ENCODE results near the gene CDH5. TPM values are rescaled to one million over a fixed set of nuclear protein-coding genes. Genes with fewer than 3 reads are reported as not detected.

The CDH5 gene
- total RNA-seq, 1 experiment from 2014 or later = 3.6 TPM

DNA sequence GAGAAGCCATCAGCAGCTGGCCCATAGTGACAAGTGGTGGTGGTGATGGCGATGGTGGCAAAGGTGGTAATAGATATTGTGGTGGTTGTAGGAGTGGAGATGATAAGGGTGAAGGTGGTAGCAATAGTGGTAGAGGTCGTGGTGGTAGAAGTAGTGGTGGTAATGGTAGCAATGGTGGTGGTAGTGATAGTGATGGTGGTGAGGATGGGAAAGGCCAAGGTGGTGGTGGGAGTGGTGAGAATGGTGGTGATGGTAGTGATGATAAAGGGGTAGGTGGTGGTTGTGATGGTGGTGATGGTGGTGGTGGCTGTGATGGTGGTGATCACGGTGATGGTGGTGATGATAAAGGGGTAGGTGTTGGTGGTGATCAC, 13.1 kb downstream of the CDH5 start:
- CTCF ChIA-PET = no interaction called here
- no peaks in the 10 kb centered on the region; the same call in 1 of the 2 replicates for H3K36me3 ChIP-seq (ENCODE audit: low read depth)

DNA sequence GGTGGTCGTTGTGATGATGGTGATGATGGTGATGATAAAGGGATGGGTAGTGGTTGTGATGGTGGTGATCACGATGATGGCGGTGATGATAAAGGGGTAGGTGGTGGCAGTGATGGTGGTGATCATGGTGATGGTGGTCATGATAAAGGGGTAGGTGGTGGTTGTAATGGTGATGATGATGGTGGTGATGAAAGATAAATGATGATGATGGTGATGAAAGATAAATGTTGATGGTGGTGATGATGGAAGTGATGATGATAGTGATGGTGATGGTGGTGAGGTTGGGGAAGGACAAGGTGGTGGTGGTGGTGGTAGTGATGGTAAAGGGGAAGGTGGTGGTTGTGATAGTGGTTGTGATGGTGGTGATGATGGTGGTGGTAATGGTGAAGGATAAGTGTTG, 13.9 kb downstream of the CDH5 start:
- Histone ChIP-seq H3K9me2 (ENCODE audit: insufficient read depth) (no peaks in the 10 kb centered on the region), H2AFZ (no peak overlapping the region), H3K27me3 (ENCODE audit: insufficient read depth, low read depth) (no peaks in the 10 kb centered on the region), H3K79me2 (ENCODE audit: low read depth) (peaks cover 16% of the 10 kb centered on the region; the same call in 1 of the 2 replicates), H3K27ac (no peak overlapping the region), H4K20me1 (ENCODE audit: insufficient read depth) (no peaks in the 10 kb centered on the region), H3K36me3 (ENCODE audit: low read depth) (no peaks in the 10 kb centered on the region; the same call in 1 of the 2 replicates), H3K4me1 (replicated peaks; ENCODE audit: insufficient read depth) (peaks cover 85% of the 10 kb centered on the region), H3K4me2 (peak overlapping the region; percentile 72), H3F3A (ENCODE audit: insufficient read depth, low read depth) (peaks cover 63% of the 10 kb centered on the region), H3K4me3 (0 out of 2 replicates have a peak overlapping the region, but pooled peaks have one; percentile 17), H3K9me3 (ENCODE audit: insufficient read depth, low read depth) (no peaks in the 10 kb centered on the region)
- no TSS peak for BruUV-seq (replicated peaks)
- ChIA-PET CTCF (no interaction called here), POLR2A (ENCODE audit: unreplicated experiment) (no interaction called here)
- intact Hi-C loops (cut with micrococcal nuclease; ENCODE audit: unreplicated experiment) = no loop called here
- DNase-seq = no peak
- no peak for TF ChIP-seq EZH2 (IDR thresholded peaks at IDR 0.05; ENCODE audit: low read depth)
- TF ChIP-seq, protein P1, sequence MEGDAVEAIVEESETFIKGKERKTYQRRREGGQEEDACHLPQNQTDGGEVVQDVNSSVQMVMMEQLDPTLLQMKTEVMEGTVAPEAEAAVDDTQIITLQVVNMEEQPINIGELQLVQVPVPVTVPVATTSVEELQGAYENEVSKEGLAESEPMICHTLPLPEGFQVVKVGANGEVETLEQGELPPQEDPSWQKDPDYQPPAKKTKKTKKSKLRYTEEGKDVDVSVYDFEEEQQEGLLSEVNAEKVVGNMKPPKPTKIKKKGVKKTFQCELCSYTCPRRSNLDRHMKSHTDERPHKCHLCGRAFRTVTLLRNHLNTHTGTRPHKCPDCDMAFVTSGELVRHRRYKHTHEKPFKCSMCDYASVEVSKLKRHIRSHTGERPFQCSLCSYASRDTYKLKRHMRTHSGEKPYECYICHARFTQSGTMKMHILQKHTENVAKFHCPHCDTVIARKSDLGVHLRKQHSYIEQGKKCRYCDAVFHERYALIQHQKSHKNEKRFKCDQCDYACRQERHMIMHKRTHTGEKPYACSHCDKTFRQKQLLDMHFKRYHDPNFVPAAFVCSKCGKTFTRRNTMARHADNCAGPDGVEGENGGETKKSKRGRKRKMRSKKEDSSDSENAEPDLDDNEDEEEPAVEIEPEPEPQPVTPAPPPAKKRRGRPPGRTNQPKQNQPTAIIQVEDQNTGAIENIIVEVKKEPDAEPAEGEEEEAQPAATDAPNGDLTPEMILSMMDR (conservative IDR thresholded peaks at IDR 0.05) = no peak

More for the DNA sequence above, 13.1 kb downstream of the CDH5 start:
- BruUV-seq (replicated peaks) = no TSS peak
- H3K9me3 ChIP-seq (ENCODE audit: insufficient read depth, low read depth) = no peaks in the 10 kb centered on the region
- H4K20me1 ChIP-seq (ENCODE audit: insufficient read depth) = no peaks in the 10 kb centered on the region
- intact Hi-C loops (cut with micrococcal nuclease; ENCODE audit: unreplicated experiment) = no loop called here
- DNase-seq = no peak
- peaks cover 16% of the 10 kb centered on the region; the same call in 1 of the 2 replicates for H3K79me2 ChIP-seq (ENCODE audit: low read depth)
- H3K4me1 ChIP-seq (replicated peaks; ENCODE audit: insufficient read depth) = peaks cover 85% of the 10 kb centered on the region
- H3K4me3 ChIP-seq = peak overlapping the region; percentile 42; the same call in 1 of the 2 replicates
- peaks cover 60% of the 10 kb centered on the region for H3F3A ChIP-seq (ENCODE audit: insufficient read depth, low read depth)
- H3K27ac ChIP-seq = peak overlapping the region; percentile 89
- TF ChIP-seq EZH2 (IDR thresholded peaks at IDR 0.05; ENCODE audit: low read depth) = no peak
- TF ChIP-seq, protein P1 (conservative IDR thresholded peaks at IDR 0.05) = no peak
- POLR2A ChIA-PET (ENCODE audit: unreplicated experiment) = no interaction called here
- peak overlapping the region; percentile 75 for H3K4me2 ChIP-seq
- no peak overlapping the region for H2AFZ ChIP-seq
- no peaks in the 10 kb centered on the region for H3K27me3 ChIP-seq (ENCODE audit: insufficient read depth, low read depth)
- H3K9me2 ChIP-seq (ENCODE audit: insufficient read depth) = no peaks in the 10 kb centered on the region

DNA sequence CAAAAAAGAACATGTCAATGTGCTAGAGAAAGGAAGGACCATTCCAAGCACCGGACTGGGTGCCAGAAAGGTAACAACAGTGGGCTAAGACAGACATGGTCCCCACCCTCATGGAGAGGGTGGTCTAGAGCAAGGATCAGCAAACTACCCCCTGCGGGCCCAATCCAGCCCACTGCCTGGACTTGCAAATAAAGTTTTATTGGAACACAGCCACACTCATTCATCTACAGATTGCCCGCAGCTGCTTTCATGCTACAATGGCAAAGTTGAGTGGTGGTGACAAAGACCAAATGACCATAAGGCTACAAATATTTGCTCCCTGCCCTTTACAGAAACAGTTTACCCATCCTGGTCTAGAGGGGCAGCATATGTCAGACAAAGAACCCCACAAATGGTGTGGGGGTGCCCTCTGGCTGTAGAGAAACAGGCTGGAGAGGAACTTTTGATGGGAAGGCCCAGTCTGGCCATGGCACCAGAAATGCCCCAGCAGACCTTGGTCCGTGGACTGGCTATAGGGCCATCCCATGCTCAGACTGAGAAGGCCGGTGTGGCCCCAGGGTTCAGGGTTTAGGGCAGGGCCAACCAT, 15.2 kb downstream of the CDH5 start:
- TF ChIP-seq, protein P1 (conservative IDR thresholded peaks at IDR 0.05) = no peak
- TF ChIP-seq EZH2 (IDR thresholded peaks at IDR 0.05; ENCODE audit: low read depth) = no peak
- no peaks in the 10 kb centered on the region for H3K9me3 ChIP-seq (ENCODE audit: insufficient read depth, low read depth)
- peaks cover 16% of the 10 kb centered on the region; the same call in 1 of the 2 replicates for H3K79me2 ChIP-seq (ENCODE audit: low read depth)
- ChIA-PET CTCF (interaction anchor here (0.7 to 1.0 kb wide), 3 partner anchors 24 to 189 kb away, joined by 3 read pairs; no protein-coding TSS in a partner anchor), POLR2A (ENCODE audit: unreplicated experiment) (interaction anchor here (0.7 to 0.8 kb wide), 2 partner anchors 11 to 862 kb away, joined by 3 read pairs; no protein-coding TSS in a partner anchor)
- H3K9me2 ChIP-seq (ENCODE audit: insufficient read depth) = no peaks in the 10 kb centered on the region
- peak overlapping the region; percentile 96 for H3K27ac ChIP-seq
- intact Hi-C loops (cut with micrococcal nuclease; ENCODE audit: unreplicated experiment) = loop anchor here (1.0 to 2.0 kb wide), 3 partner anchors 25 to 105 kb away; no protein-coding TSS in a partner anchor
- H3F3A ChIP-seq (ENCODE audit: insufficient read depth, low read depth) = peaks cover 63% of the 10 kb centered on the region
- H3K36me3 ChIP-seq (ENCODE audit: low read depth) = no peaks in the 10 kb centered on the region; the same call in 1 of the 2 replicates
- H4K20me1 ChIP-seq (ENCODE audit: insufficient read depth) = no peaks in the 10 kb centered on the region
- BruUV-seq (replicated peaks) = no TSS peak
- no peak overlapping the region for H2AFZ ChIP-seq
- peaks cover 75% of the 10 kb centered on the region for H3K4me1 ChIP-seq (replicated peaks; ENCODE audit: insufficient read depth)
- H3K4me2 ChIP-seq = peak overlapping the region; percentile 72
- no peak for DNase-seq
- peak overlapping the region; percentile 7; the same call in 1 of the 2 replicates for H3K4me3 ChIP-seq
- no peaks in the 10 kb centered on the region for H3K27me3 ChIP-seq (ENCODE audit: insufficient read depth, low read depth)
